ENCODE measurements around the gene LYRM4. TPM values are rescaled to one million over a fixed set of nuclear protein-coding genes. Genes with fewer than 3 reads are reported as not detected.

The LYRM4 gene
- total RNA-seq, 1 experiment from 2014 or later, result 36.1 TPM

GRCh38 chr6:5237805-5238204 is 22.9 kb downstream of the LYRM4 start:
- no TSS peak for BruUV-seq (replicated peaks)
- no peak for DNase-seq (ENCODE audit: unreplicated experiment)
- intact Hi-C loops (cut with micrococcal nuclease), result no loop called here
- Mint-ChIP-seq H3K4me1 (ENCODE audit: insufficient read depth, unreplicated experiment) (no peaks in the 10 kb centered on the region), H3K4me3 (ENCODE audit: unreplicated experiment) (no peak overlapping the region), H3K9me3 (ENCODE audit: unreplicated experiment) (no peaks in the 10 kb centered on the region), H3K36me3 (ENCODE audit: insufficient read depth, unreplicated experiment) (peaks cover 16% of the 10 kb centered on the region), H3K27ac (ENCODE audit: low read depth, unreplicated experiment) (no peak overlapping the region), H3K27me3 (ENCODE audit: insufficient read depth, unreplicated experiment) (no peaks in the 10 kb centered on the region)
- ChIA-PET CTCF (no interaction called here), POLR2A (no interaction called here)
- no peak for TF ChIP-seq CTCF (IDR thresholded peaks at IDR 0.05; ENCODE audit: unreplicated experiment)

- CTCF ChIA-PET, result interaction anchor here (1.0 to 1.6 kb wide), 2 partner anchors 23 to 92 kb away, joined by 3 to 6 read pairs; no protein-coding TSS in a partner anchor
- POLR2A ChIA-PET, result interaction anchor here (0.7 to 1.1 kb wide), 2 partner anchors 24 to 92 kb away, joined by 3 read pairs; no protein-coding TSS in a partner anchor
- no peak overlapping the region for H3K27ac Mint-ChIP-seq (ENCODE audit: low read depth, unreplicated experiment)
- no peaks in the 10 kb centered on the region for H3K9me3 Mint-ChIP-seq (ENCODE audit: unreplicated experiment)
- no peaks in the 10 kb centered on the region for H3K27me3 Mint-ChIP-seq (ENCODE audit: insufficient read depth, unreplicated experiment)
- no peak for TF ChIP-seq CTCF (IDR thresholded peaks at IDR 0.05; ENCODE audit: unreplicated experiment)
- H3K36me3 Mint-ChIP-seq (ENCODE audit: insufficient read depth, unreplicated experiment), result peaks cover 11% of the 10 kb centered on the region
- peaks cover 11% of the 10 kb centered on the region for H3K4me1 Mint-ChIP-seq (ENCODE audit: insufficient read depth, unreplicated experiment)
- intact Hi-C loops (cut with micrococcal nuclease), result no loop called here
- H3K4me3 Mint-ChIP-seq (ENCODE audit: unreplicated experiment), result no peak overlapping the region
- DNase-seq (ENCODE audit: unreplicated experiment), result no peak
- no TSS peak for BruUV-seq (replicated peaks)
Measured at GRCh38 chr6:5235830-5236229, 24.9 kb downstream of the LYRM4 start.

- intact Hi-C loops (cut with micrococcal nuclease), result no loop called here
- H3K27ac Mint-ChIP-seq (ENCODE audit: low read depth, unreplicated experiment), result no peak overlapping the region
- no peaks in the 10 kb centered on the region for H3K9me3 Mint-ChIP-seq (ENCODE audit: unreplicated experiment)
- H3K4me1 Mint-ChIP-seq (ENCODE audit: insufficient read depth, unreplicated experiment), result peaks cover 14% of the 10 kb centered on the region
- H3K27me3 Mint-ChIP-seq (ENCODE audit: insufficient read depth, unreplicated experiment), result no peaks in the 10 kb centered on the region
- CTCF ChIA-PET, result interaction anchor here (1.6 kb wide), 1 partner anchor 91 kb away, joined by 6 read pairs; no protein-coding TSS in a partner anchor
- BruUV-seq (replicated peaks), result no TSS peak
- H3K4me3 Mint-ChIP-seq (ENCODE audit: unreplicated experiment), result no peak overlapping the region
- TF ChIP-seq CTCF (IDR thresholded peaks at IDR 0.05; ENCODE audit: unreplicated experiment), result no peak
- peaks cover 7% of the 10 kb centered on the region for H3K36me3 Mint-ChIP-seq (ENCODE audit: insufficient read depth, unreplicated experiment)
- POLR2A ChIA-PET, result no interaction called here
- DNase-seq (ENCODE audit: unreplicated experiment), result no peak
Measured at GRCh38 chr6:5234874-5235273, 25.9 kb downstream of the LYRM4 start.

- H3K9me3 Mint-ChIP-seq (ENCODE audit: unreplicated experiment), result no peaks in the 10 kb centered on the region
- peak overlapping the region; percentile 79 for H3K27ac Mint-ChIP-seq (ENCODE audit: low read depth, unreplicated experiment)
- H3K36me3 Mint-ChIP-seq (ENCODE audit: insufficient read depth, unreplicated experiment), result peaks cover 7% of the 10 kb centered on the region
- no TSS peak for BruUV-seq (replicated peaks)
- no peak for TF ChIP-seq CTCF (IDR thresholded peaks at IDR 0.05; ENCODE audit: unreplicated experiment)
- H3K27me3 Mint-ChIP-seq (ENCODE audit: insufficient read depth, unreplicated experiment), result no peaks in the 10 kb centered on the region
- no peak overlapping the region for H3K4me3 Mint-ChIP-seq (ENCODE audit: unreplicated experiment)
- CTCF ChIA-PET, result interaction anchor here (0.8 to 1.1 kb wide), 2 partner anchors 9 to 1432 kb away, joined by 3 read pairs; no protein-coding TSS in a partner anchor
- DNase-seq (ENCODE audit: unreplicated experiment), result no peak
- POLR2A ChIA-PET, result interaction anchor here (0.5 to 3.7 kb wide), 3 partner anchors 28 to 710 kb away, joined by 3 to 21 read pairs (median 3); partner anchors contain the start of gene LYRM4
- intact Hi-C loops (cut with micrococcal nuclease), result no loop called here
- H3K4me1 Mint-ChIP-seq (ENCODE audit: insufficient read depth, unreplicated experiment), result peaks cover 14% of the 10 kb centered on the region
Measured at GRCh38 chr6:5231289-5231688, 29.5 kb downstream of the LYRM4 start.
